ENCODE data around the gene MYO3A.

GRCh38 chr10:26238378-26238777 lies 304.3 kb downstream of the MYO3A start:
- TF ChIP-seq CTCF (IDR thresholded peaks at IDR 0.05; ENCODE audit: insufficient read depth, low read depth, low read length), result no peak
- TF ChIP-seq EZH2 (IDR thresholded peaks at IDR 0.05; ENCODE audit: insufficient read depth, low read length), result no peak
